CD14-positive monocyte (primary cell): Measurements from ENCODE around the gene FAM107B. TPM values are rescaled to one million over a fixed set of nuclear protein-coding genes. Genes with fewer than 3 reads are reported as not detected.

Experiments used
- DNase-seq, 3 donors: peaks; one replicate each; pipeline ENCODE4 v3.0.0-alpha.2; 2011 to 2022
- H2AFZ ChIP-seq: 2 replicates; pipeline ENCODE4 v1.6.0; 2012; ENCODE audit warnings: mild to moderate bottlenecking, low read depth, low read length, inconsistent platforms; ENCODE audit not compliant: insufficient read depth, poor library complexity, severe bottlenecking
- H3K27ac ChIP-seq, 2 donors: 1 replicate in 1 of 2; 2 replicates in 1 of 2; pipeline ENCODE4 v1.5.1; 2012 to 2013; ENCODE audit warnings: low read length in 2 of 2, control low read depth in 1 of 2, inconsistent platforms in 1 of 2, low read depth in 1 of 2, mild to moderate bottlenecking in 1 of 2
- H3K27me3 ChIP-seq, 2 donors: one replicate each; pipeline versions ENCODE4 v1.6.0 to v1.6.1; 2011 to 2013; ENCODE audit warnings: low read length in 2 of 2; ENCODE audit not compliant: control insufficient read depth in 2 of 2, insufficient read depth in 2 of 2
- H3K36me3 ChIP-seq, 2 donors: replicated peaks in 1 of 2; 1 replicate in 1 of 2; 2 replicates in 1 of 2; pipeline versions ENCODE4 v1.5.1 to v1.6.1; 2012 to 2013; ENCODE audit warnings: low read length in 2 of 2, control low read depth in 1 of 2, inconsistent platforms in 1 of 2, mild to moderate bottlenecking in 1 of 2; ENCODE audit not compliant: insufficient read depth in 2 of 2, control insufficient read depth in 1 of 2
- H3K4me1 ChIP-seq, 2 donors: 1 replicate in 1 of 2; 2 replicates in 1 of 2; pipeline versions ENCODE4 v1.5.1 to v1.6.1; 2012 to 2013; ENCODE audit warnings: low read length in 2 of 2, control low read depth in 1 of 2, inconsistent platforms in 1 of 2, mild to moderate bottlenecking in 1 of 2, moderate library complexity in 1 of 2; ENCODE audit not compliant: insufficient read depth in 2 of 2, control insufficient read depth in 1 of 2
- H3K4me2 ChIP-seq: replicated peaks from 2 replicates; pipeline ENCODE3; 2012; ENCODE audit warnings: low read length, moderate library complexity, mild to moderate bottlenecking; ENCODE audit not compliant: poor library complexity, severe bottlenecking; ENCODE audit errors: extremely low read depth
- H3K4me3 ChIP-seq, 3 experiments: fragments of 200-600 bp in 1 of 3; sonication (generic) in 1 of 3; replicated peaks in 1 of 3; 1 replicate in 2 of 3; 2 replicates in 1 of 3; pipeline ENCODE4 v1.5.1; 2011 to 2013; ENCODE audit warnings: low read length in 3 of 3, mild to moderate bottlenecking in 3 of 3, control low read depth in 2 of 3, low read depth in 2 of 3, inconsistent platforms in 1 of 3, moderate library complexity in 1 of 3
- H3K79me2 ChIP-seq: 2 replicates; pipeline ENCODE4 v1.6.0; 2012; ENCODE audit warnings: mild to moderate bottlenecking, control low read depth, inconsistent platforms, low read length, moderate library complexity; ENCODE audit not compliant: insufficient read depth
- H3K9ac ChIP-seq: 2 replicates; pipeline ENCODE4 v1.6.0; 2017; ENCODE audit warnings: low read length, mild to moderate bottlenecking; ENCODE audit not compliant: insufficient read depth, poor library complexity, severe bottlenecking
- H3K9me3 ChIP-seq, 2 donors: replicated peaks in 1 of 2; 1 replicate in 1 of 2; 2 replicates in 1 of 2; pipeline versions ENCODE4 v1.5.1 to v1.6.1; 2012 to 2013; ENCODE audit warnings: low read length in 2 of 2, control low read depth in 1 of 2; ENCODE audit not compliant: control insufficient read depth in 1 of 2, insufficient read depth in 1 of 2
- H4K20me1 ChIP-seq: 2 replicates; pipeline ENCODE4 v1.6.0; 2012; ENCODE audit warnings: mild to moderate bottlenecking, low read length, control low read depth, moderate library complexity; ENCODE audit not compliant: insufficient read depth
- H3K27ac Mint-ChIP-seq, 7 donors: one replicate each; pipeline ENCODE4 v1.8.0; 2020; ENCODE audit warnings: mild to moderate bottlenecking in 7 of 7, mixed read lengths in 7 of 7, moderate library complexity in 6 of 7, inconsistent platforms in 2 of 7
- H3K27me3 Mint-ChIP-seq, 3 donors: one replicate each; pipeline ENCODE4 v1.8.0; 2021 to 2022; ENCODE audit warnings: low read depth in 3 of 3, mild to moderate bottlenecking in 3 of 3, mixed read lengths in 3 of 3, moderate library complexity in 3 of 3, inconsistent platforms in 1 of 3
- H3K36me3 Mint-ChIP-seq, 2 donors: one replicate each; pipeline ENCODE4 v1.8.0; 2020; ENCODE audit warnings: mixed read lengths in 2 of 2, inconsistent platforms in 1 of 2, mild to moderate bottlenecking in 1 of 2
- H3K4me1 Mint-ChIP-seq: one replicate; pipeline ENCODE4 v1.8.0; 2020; ENCODE audit warnings: mild to moderate bottlenecking, mixed read lengths
- H3K4me3 Mint-ChIP-seq, 2 donors: one replicate each; pipeline ENCODE4 v1.8.0; 2020; ENCODE audit warnings: mild to moderate bottlenecking in 2 of 2, mixed read lengths in 2 of 2, moderate library complexity in 1 of 2
- H3K9me3 Mint-ChIP-seq, 7 donors: one replicate each; pipeline ENCODE4 v1.8.0; 2020 to 2022; ENCODE audit warnings: mixed read lengths in 7 of 7, mild to moderate bottlenecking in 6 of 7, moderate library complexity in 6 of 7, inconsistent platforms in 2 of 7
- WGBS: methylation state at CpG from one replicate; pipeline ENCODE4 v1.1.5; 2013; ENCODE audit warnings: missing lambda C conversion rate; ENCODE audit not compliant: insufficient coverage; 5-methylcytosine and 5-hydroxymethylcytosine counted together
- intact Hi-C, 2 donors: fragments of 100-400 bp; cut with micrococcal nuclease; formaldehyde crosslinking; loops; one replicate each; pipeline versions ENCODE4 v1.15.0 to v1.15.1; 2023
- polyA plus RNA-seq, 3 donors: library from polyadenylated mRNA; depleted of rRNA in 1 of 3; unstranded in 2 of 3; stranded (reverse) in 1 of 3; fragments of 300-500 nt in 2 of 3; fragments of >200 nt in 1 of 3; fragmentation: Illumina TruSeq in 2 of 3; gene quantifications; 1 replicate in 2 of 3; 2 replicates in 1 of 3; pipeline ENCODE4 v1.2.3, GENCODE V29; 2012 to 2021
- TF ChIP-seq, protein P1 (sequence below): fragments of 200-600 bp; IDR thresholded peaks from one replicate; pipeline ENCODE4 v1.8.0; 2022; ENCODE audit warnings: antibody characterized with exemption, mild to moderate bottlenecking

The FAM107B gene
- polyA plus RNA-seq, 3 donors = 27.2 to 68.5 (median 28.4) TPM

DNA sequence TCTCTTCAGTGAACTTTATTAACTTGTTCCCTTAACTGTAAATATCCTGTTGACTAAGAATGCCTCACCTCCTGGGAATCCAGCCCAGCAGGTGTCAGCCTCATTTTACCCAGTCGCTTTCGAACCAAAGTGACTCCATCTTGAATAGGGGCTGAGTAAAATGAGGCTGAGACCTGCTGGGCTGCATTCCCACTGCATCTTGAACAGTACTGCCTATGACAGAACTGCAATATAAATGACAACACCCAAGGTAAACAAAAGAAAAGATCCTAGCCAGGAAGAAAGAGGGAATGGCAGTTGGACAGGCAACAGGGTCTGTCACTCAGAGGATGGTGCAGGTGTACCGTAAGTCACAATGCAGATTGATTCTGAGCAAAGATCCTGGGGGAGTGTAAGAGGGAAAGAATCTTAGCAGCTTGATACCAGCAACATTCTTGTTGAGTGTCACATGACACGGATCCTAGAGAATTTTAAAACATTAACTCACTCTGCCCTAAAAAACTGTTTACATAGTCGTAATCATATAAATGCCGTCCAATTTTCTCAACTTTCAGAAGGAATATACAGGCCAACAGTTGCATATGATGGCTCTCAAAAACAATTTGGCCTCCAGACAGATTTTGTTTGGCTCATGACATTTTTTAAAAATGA is 4.4 kb upstream of the FAM107B start:
- Mint-ChIP-seq H3K36me3 (no peaks in the 10 kb centered on the region), H3K27ac (no peak overlapping the region), H3K27me3 (peaks cover 4 to 8% (median 5%) of the 10 kb centered on the region in 3 donors), H3K4me3 (no peak overlapping the region), H3K9me3 (peaks cover 0 to 6% (median 2%) of the 10 kb centered on the region in 7 donors), H3K4me1 (peaks cover 17% of the 10 kb centered on the region)
- no peaks in the 10 kb centered on the region for H4K20me1 ChIP-seq
- no peak overlapping the region for H3K4me2 ChIP-seq
- no peak for DNase-seq
- intact Hi-C loops = no loop called here
- H3K9ac ChIP-seq = no peak overlapping the region
- H3K9me3 ChIP-seq = no peaks in the 10 kb centered on the region
- TF ChIP-seq, protein P1, sequence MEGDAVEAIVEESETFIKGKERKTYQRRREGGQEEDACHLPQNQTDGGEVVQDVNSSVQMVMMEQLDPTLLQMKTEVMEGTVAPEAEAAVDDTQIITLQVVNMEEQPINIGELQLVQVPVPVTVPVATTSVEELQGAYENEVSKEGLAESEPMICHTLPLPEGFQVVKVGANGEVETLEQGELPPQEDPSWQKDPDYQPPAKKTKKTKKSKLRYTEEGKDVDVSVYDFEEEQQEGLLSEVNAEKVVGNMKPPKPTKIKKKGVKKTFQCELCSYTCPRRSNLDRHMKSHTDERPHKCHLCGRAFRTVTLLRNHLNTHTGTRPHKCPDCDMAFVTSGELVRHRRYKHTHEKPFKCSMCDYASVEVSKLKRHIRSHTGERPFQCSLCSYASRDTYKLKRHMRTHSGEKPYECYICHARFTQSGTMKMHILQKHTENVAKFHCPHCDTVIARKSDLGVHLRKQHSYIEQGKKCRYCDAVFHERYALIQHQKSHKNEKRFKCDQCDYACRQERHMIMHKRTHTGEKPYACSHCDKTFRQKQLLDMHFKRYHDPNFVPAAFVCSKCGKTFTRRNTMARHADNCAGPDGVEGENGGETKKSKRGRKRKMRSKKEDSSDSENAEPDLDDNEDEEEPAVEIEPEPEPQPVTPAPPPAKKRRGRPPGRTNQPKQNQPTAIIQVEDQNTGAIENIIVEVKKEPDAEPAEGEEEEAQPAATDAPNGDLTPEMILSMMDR = no peak
- no peak overlapping the region for H3K27ac ChIP-seq
- H3K27me3 ChIP-seq = peaks cover 5 to 7% of the 10 kb centered on the region in 2 donors
- H3K4me1 ChIP-seq = peaks cover 7 to 8% of the 10 kb centered on the region in 2 donors
- WGBS = 96% methylated on average over 2 of the region's 6 CpGs
- H3K4me3 ChIP-seq = no peak overlapping the region
- H2AFZ ChIP-seq = no peak overlapping the region
- H3K79me2 ChIP-seq = no peaks in the 10 kb centered on the region
- no peaks in the 10 kb centered on the region for H3K36me3 ChIP-seq

DNA sequence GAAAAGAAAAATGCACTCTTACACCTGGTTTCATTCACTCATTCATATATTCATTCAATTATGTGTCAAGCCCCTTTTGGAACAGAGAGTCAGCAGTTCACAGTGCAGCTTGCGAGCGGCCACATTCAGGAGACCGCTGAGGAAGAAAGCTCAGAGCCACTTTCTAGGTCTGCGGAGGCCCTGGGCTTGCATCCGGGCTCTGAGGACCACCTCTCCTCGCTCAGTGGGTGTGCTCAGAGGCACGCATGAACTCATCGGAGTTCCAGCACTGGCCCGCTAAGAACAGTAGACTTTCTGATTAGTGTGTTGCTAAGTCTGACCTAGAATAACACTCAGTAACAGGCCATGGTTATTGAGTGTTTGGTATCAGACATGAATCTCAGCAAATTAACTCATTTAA is 1.8 kb upstream of the FAM107B start:
- Mint-ChIP-seq H3K4me3 (no peak overlapping the region), H3K36me3 (no peaks in the 10 kb centered on the region), H3K27me3 (peaks cover 0 to 7% (median 3%) of the 10 kb centered on the region in 3 donors), H3K9me3 (peaks cover 0 to 4% (median 0%) of the 10 kb centered on the region in 7 donors), H3K27ac (no peak overlapping the region), H3K4me1 (peaks cover 13% of the 10 kb centered on the region)
- peaks cover 0 to under 1% of the 10 kb centered on the region in 2 donors for H3K4me1 ChIP-seq
- H3K9ac ChIP-seq = no peak overlapping the region
- TF ChIP-seq, protein P1 = no peak
- H3K27me3 ChIP-seq = peaks cover under 1 to 3% of the 10 kb centered on the region in 2 donors
- no peaks in the 10 kb centered on the region for H3K79me2 ChIP-seq
- intact Hi-C loops = no loop called here
- no peak for DNase-seq
- H3K4me3 ChIP-seq = no peak overlapping the region
- H3K36me3 ChIP-seq = no peaks in the 10 kb centered on the region
- 92% methylated on average over 4 of the region's 9 CpGs for WGBS
- no peak overlapping the region for H3K27ac ChIP-seq
- no peaks in the 10 kb centered on the region for H4K20me1 ChIP-seq
- H2AFZ ChIP-seq = no peak overlapping the region
- H3K4me2 ChIP-seq = no peak overlapping the region
- H3K9me3 ChIP-seq = no peaks in the 10 kb centered on the region
